ENCODE data around the gene CRIP3.
A peak's percentile ranks its signal among the peaks of the same experiment; 100 is the strongest.

CRIP3 gene

DNA sequence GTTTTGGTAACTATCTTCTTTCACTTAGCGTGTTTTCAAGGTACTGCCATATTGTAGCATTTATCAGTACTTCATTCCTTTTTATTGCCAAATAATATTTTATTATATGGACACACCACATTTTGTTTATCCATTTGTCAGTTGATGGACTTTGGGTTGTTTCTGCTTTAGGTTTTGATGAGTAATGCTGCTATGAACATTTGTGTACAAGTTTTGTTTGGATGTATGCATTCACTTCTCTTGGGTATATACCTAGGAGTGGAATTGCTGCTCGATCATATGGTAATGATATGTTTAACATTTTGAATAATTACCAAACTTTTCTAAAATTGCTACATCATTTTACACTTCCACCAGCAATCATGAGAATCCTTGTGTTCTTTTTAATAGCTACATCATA, 16.9 kb downstream of the CRIP3 start:
- no peak overlapping the region for H3K9ac ChIP-seq (ENCODE audit: low read depth in 1 of 2, low read length in 2 of 2)
- no peak overlapping the region for H3K4me3 ChIP-seq (ENCODE audit: low read depth in 1 of 2, low read length in 2 of 2)
- H3K27ac ChIP-seq (ENCODE audit: low read depth, low read length) = no peak overlapping the region
- no peaks in the 10 kb centered on the region for H3K27me3 ChIP-seq (ENCODE audit: control insufficient read depth in 1 of 2, insufficient read depth in 2 of 2, low read length in 2 of 2)
- H3K9me3 ChIP-seq (ENCODE audit: control insufficient read depth in 1 of 2, low read length in 2 of 2) = no peaks in the 10 kb centered on the region
- no peaks in the 10 kb centered on the region for H3K36me3 ChIP-seq (ENCODE audit: control insufficient read depth in 1 of 2, insufficient read depth in 2 of 2, low read length in 2 of 2)
- peaks cover 19 to 34% of the 10 kb centered on the region in 2 donors for H3K4me1 ChIP-seq (ENCODE audit: control insufficient read depth in 1 of 2, insufficient read depth in 2 of 2, low read length in 2 of 2)

DNA sequence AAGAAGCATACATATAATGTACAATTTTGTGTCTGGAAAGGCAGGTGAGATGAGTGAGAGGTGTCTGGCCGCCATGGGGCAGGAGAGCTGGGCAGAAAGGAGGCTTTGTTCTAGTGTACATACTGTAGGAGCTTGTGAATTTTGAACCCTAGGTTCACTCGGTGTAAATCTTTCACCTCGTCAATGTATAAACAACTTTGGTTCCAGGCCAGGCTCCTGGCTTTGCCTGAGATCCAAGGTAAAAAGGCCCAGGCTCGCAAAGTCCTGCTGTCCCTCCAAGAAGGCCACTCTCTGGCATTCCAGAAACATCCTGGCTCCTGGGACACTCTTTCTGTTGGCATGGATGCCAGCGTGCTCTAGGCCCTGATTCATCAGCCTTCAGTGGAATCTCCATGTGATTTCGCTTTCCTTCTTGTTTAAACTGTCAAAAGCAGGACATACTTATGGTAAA, 17.7 kb downstream of the CRIP3 start:
- peaks cover 21 to 34% of the 10 kb centered on the region in 2 donors for H3K4me1 ChIP-seq (ENCODE audit: control insufficient read depth in 1 of 2, insufficient read depth in 2 of 2, low read length in 2 of 2)
- no peaks in the 10 kb centered on the region for H3K27me3 ChIP-seq (ENCODE audit: control insufficient read depth in 1 of 2, insufficient read depth in 2 of 2, low read length in 2 of 2)
- no peaks in the 10 kb centered on the region for H3K36me3 ChIP-seq (ENCODE audit: control insufficient read depth in 1 of 2, insufficient read depth in 2 of 2, low read length in 2 of 2)
- no peak overlapping the region for H3K9ac ChIP-seq (ENCODE audit: low read depth in 1 of 2, low read length in 2 of 2)
- H3K4me3 ChIP-seq (ENCODE audit: low read depth in 1 of 2, low read length in 2 of 2) = no peak overlapping the region
- no peaks in the 10 kb centered on the region for H3K9me3 ChIP-seq (ENCODE audit: control insufficient read depth in 1 of 2, low read length in 2 of 2)
- no peak overlapping the region for H3K27ac ChIP-seq (ENCODE audit: low read depth, low read length)

DNA sequence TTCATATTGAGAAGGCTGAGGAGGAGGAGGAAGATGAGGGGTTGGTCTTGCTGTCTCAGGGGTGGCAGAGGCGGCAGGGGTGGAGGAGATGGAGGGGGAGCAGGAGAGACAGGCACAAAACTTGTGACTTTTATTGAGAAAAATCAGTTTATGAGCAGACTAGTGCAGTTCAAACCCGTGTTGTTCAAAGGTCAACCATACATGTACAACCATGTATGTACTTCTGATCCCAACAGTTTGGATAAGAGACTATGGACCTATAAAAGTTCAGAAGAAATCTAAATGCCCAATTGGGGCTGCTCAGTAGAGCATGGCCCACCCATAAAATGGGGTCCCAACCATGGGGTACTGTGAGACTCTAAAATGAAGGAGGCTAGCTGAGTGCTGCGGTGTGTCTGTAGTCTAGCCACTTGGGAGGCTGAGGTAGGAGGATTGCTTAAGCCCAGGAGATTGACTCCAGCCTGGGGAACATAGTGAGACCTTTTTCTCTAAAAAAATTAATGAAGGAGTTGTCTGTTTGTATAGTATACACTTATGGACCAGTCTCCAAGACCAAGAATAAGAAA, 18.2 kb downstream of the CRIP3 start:
- Histone ChIP-seq H3K27ac (ENCODE audit: low read depth, low read length) (no peak overlapping the region), H3K27me3 (ENCODE audit: control insufficient read depth in 1 of 2, insufficient read depth in 2 of 2, low read length in 2 of 2) (no peaks in the 10 kb centered on the region), H3K36me3 (ENCODE audit: control insufficient read depth in 1 of 2, insufficient read depth in 2 of 2, low read length in 2 of 2) (no peaks in the 10 kb centered on the region), H3K4me1 (ENCODE audit: control insufficient read depth in 1 of 2, insufficient read depth in 2 of 2, low read length in 2 of 2) (peaks cover 26 to 34% of the 10 kb centered on the region in 2 donors), H3K9ac (ENCODE audit: low read depth in 1 of 2, low read length in 2 of 2) (no peak overlapping the region), H3K4me3 (ENCODE audit: low read depth in 1 of 2, low read length in 2 of 2) (no peak overlapping the region), H3K9me3 (ENCODE audit: control insufficient read depth in 1 of 2, low read length in 2 of 2) (no peaks in the 10 kb centered on the region)

DNA sequence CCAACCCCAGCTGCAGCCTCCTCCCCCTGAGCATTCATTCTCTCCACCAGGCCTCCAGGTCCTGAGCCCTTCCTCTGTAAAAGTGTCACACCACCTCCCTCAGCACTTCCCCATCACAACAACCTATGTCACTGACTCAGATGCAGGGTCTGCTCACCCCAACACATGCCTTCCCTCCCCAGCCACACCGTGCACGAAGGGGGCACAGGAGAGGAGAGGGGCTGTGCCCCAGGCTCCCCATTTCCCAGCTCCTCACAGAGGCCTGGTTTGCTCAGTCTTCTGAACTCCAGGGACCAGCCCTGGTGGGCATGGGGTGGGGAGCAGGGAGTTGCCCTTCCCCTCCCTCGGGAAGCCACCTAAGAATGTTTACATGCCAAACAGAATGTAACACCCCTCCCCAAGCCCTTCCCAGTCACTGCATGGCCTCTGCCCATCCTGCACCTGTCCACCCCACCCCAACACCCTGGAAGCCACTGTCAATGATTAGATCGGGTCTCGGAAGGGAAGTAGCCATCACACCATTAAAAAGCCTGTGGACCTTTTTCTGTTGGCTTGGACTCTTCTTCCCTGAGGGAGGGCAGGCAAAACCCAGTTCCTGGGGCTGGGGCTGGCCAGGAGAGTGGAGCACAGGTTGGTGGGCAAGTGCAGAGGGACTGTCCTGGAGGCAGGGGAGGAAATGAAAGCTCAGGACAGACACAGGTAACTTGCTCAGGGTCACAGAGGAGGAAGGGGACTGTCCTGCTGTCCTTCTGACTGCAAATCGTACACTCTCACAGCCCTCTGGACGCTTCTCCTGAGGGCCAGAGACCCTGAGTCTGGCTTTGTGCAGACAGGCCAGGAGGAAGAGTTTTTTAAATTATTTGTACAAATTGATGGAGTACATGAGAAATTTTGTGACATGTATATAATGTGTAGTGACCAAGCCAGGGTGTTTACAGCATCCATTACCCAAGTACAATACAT, 20.6 kb downstream of the CRIP3 start:
- no peak overlapping the region for H3K27ac ChIP-seq (ENCODE audit: low read depth, low read length)
- peaks cover 29 to 34% of the 10 kb centered on the region in 2 donors for H3K4me1 ChIP-seq (ENCODE audit: control insufficient read depth in 1 of 2, insufficient read depth in 2 of 2, low read length in 2 of 2)
- H3K27me3 ChIP-seq (ENCODE audit: control insufficient read depth in 1 of 2, insufficient read depth in 2 of 2, low read length in 2 of 2) = no peaks in the 10 kb centered on the region
- H3K9me3 ChIP-seq (ENCODE audit: control insufficient read depth in 1 of 2, low read length in 2 of 2) = no peaks in the 10 kb centered on the region
- no peaks in the 10 kb centered on the region for H3K36me3 ChIP-seq (ENCODE audit: control insufficient read depth in 1 of 2, insufficient read depth in 2 of 2, low read length in 2 of 2)
- H3K9ac ChIP-seq (ENCODE audit: low read depth in 1 of 2, low read length in 2 of 2) = no peak overlapping the region
- H3K4me3 ChIP-seq (ENCODE audit: low read depth in 1 of 2, low read length in 2 of 2) = no peak overlapping the region

DNA sequence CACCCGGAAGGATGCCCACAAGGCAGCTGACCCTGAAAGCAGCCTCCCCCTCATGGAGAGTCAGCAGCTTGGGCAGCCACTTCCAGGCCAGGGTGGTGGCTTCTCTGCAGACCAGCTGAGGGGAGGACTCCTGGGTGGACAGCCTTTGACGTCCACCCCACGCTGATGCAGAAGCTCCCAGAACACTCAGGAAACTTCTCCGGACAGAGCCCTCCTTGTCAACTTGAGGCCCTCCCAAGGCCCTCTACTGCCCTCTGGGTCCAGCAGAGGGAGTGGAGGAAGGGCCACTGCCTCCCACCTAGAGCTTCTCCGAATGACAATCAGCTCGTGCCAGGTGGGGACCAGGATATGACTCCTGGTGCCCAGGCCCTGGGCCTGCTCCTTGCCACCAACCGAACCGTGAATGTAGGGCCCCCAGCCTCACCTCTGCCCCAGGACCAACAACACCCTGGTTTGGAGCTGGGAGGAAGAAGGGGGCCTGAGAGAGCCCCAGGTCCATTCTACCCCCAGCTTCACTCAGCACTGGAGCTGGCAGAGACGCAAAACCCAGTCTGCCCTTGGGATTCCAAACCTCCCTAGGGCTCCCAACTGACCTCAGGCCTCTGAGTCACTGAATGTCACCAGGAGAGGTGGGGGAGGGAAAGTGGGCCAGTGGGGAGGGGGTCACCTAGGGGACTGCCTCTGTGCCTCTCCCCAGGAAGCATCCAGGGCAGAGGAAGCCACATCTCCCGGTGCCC, 21.5 kb downstream of the CRIP3 start:
- no peak overlapping the region for H3K4me3 ChIP-seq (ENCODE audit: low read depth in 1 of 2, low read length in 2 of 2)
- H3K9me3 ChIP-seq (ENCODE audit: control insufficient read depth in 1 of 2, low read length in 2 of 2) = no peaks in the 10 kb centered on the region
- H3K4me1 ChIP-seq (ENCODE audit: control insufficient read depth in 1 of 2, insufficient read depth in 2 of 2, low read length in 2 of 2) = peaks cover 29 to 34% of the 10 kb centered on the region in 2 donors
- H3K27ac ChIP-seq (ENCODE audit: low read depth, low read length) = no peak overlapping the region
- no peaks in the 10 kb centered on the region for H3K36me3 ChIP-seq (ENCODE audit: control insufficient read depth in 1 of 2, insufficient read depth in 2 of 2, low read length in 2 of 2)
- H3K27me3 ChIP-seq (ENCODE audit: control insufficient read depth in 1 of 2, insufficient read depth in 2 of 2, low read length in 2 of 2) = no peaks in the 10 kb centered on the region
- H3K9ac ChIP-seq (ENCODE audit: low read depth in 1 of 2, low read length in 2 of 2) = no peak overlapping the region

DNA sequence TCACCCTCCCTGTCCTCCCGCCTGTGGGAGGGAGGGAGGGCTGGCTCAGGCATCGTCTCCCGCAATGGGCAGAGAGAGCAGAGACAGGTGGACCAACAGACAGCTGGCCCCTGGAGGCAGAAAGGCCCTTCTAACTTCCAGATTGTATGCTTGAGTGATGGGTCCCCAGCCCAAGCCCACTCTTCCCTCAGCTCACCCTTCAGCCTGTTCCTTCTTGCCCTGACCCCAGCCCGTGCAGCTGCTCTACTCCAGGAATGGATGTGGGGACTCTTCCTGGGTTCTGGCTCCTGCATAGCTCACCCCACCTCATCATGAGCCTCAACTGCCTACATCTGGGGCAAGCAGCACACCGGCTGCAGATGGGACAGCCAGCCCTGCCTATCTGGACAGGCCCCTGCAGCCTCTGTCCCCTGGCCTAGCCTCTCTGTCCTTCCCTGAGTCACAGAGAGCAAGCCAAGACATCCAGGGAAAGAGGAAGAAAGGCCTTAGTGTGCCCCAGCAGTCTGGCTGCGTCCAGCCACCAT, 22.1 kb downstream of the CRIP3 start:
- H3K9me3 ChIP-seq (ENCODE audit: control insufficient read depth in 1 of 2, low read length in 2 of 2) = no peaks in the 10 kb centered on the region
- H3K4me1 ChIP-seq (ENCODE audit: control insufficient read depth in 1 of 2, insufficient read depth in 2 of 2, low read length in 2 of 2) = peaks cover 27 to 30% of the 10 kb centered on the region in 2 donors
- no peak overlapping the region for H3K4me3 ChIP-seq (ENCODE audit: low read depth in 1 of 2, low read length in 2 of 2)
- H3K9ac ChIP-seq (ENCODE audit: low read depth in 1 of 2, low read length in 2 of 2) = no peak overlapping the region
- H3K36me3 ChIP-seq (ENCODE audit: control insufficient read depth in 1 of 2, insufficient read depth in 2 of 2, low read length in 2 of 2) = no peaks in the 10 kb centered on the region
- no peaks in the 10 kb centered on the region for H3K27me3 ChIP-seq (ENCODE audit: control insufficient read depth in 1 of 2, insufficient read depth in 2 of 2, low read length in 2 of 2)
- no peak overlapping the region for H3K27ac ChIP-seq (ENCODE audit: low read depth, low read length)

DNA sequence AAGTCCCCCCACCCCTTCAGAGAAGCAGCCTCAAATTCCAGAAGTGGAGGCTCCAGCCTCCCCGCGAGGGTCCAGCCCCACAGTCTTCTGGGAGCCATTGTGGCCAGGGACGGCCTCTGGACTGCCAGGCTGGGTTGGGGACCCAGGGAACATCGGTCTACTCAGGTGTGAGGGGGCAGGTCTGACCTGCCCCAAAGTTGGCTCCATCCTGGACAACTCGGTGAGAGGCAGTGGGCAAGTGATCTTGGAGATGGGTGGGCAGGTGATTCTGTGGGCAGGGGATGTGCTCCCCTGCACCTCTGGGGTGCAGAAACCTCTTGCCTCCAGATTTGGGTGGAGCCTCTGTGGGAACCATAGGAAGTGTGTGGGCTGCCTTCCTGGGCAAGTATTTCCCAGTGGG, 22.8 kb downstream of the CRIP3 start:
- Histone ChIP-seq H3K27me3 (ENCODE audit: control insufficient read depth in 1 of 2, insufficient read depth in 2 of 2, low read length in 2 of 2) (no peaks in the 10 kb centered on the region), H3K9ac (ENCODE audit: low read depth in 1 of 2, low read length in 2 of 2) (no peak overlapping the region), H3K27ac (ENCODE audit: low read depth, low read length) (no peak overlapping the region), H3K4me3 (ENCODE audit: low read depth in 1 of 2, low read length in 2 of 2) (peak overlapping the region in 1 of 2 donors; percentile 55), H3K4me1 (ENCODE audit: control insufficient read depth in 1 of 2, insufficient read depth in 2 of 2, low read length in 2 of 2) (peaks cover 21 to 23% of the 10 kb centered on the region in 2 donors), H3K9me3 (ENCODE audit: control insufficient read depth in 1 of 2, low read length in 2 of 2) (no peaks in the 10 kb centered on the region), H3K36me3 (ENCODE audit: control insufficient read depth in 1 of 2, insufficient read depth in 2 of 2, low read length in 2 of 2) (no peaks in the 10 kb centered on the region)

DNA sequence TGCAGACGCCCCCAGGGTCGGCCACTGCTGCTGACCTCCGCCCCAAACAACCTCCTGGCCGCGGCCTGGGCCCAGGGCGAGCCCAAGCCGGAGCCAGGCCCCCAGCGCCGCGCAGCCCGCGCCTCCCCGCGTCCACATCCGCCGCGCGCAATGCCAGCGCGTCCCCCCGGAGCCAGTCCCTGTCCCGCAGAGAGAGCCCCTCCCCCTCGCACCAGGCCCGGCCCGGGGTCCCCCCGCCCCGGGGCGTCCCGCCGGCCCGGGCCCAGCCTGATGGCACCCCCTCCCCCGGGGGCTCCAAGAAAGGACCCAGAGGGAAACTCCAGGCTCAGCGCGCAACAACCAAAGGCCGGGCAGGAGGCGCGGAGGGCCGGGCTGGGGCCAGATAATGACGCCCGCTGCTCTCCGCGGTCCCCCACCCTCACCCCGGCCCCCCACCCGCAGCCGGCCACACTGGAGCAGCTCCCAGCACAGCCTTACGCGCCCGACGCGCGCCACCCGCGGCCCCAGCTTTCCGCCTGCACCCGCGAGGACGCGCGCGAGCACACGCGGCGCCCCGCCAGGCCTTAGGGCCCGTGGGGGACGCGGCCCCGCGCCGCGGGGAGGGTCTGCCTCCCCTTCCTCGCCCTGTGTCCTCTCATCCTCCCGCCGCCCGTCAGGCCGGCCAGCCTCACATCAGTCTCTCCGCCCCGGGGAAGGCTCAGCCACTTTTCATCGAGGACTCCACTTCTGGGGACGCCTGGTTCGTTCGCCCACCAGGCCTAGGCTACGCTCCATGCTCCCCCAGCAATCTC, 23.4 kb downstream of the CRIP3 start:
- peaks cover 16 to 23% of the 10 kb centered on the region in 2 donors for H3K4me1 ChIP-seq (ENCODE audit: control insufficient read depth in 1 of 2, insufficient read depth in 2 of 2, low read length in 2 of 2)
- no peaks in the 10 kb centered on the region for H3K9me3 ChIP-seq (ENCODE audit: control insufficient read depth in 1 of 2, low read length in 2 of 2)
- H3K27ac ChIP-seq (ENCODE audit: low read depth, low read length) = no peak overlapping the region
- peak overlapping the region; percentile 39 to 43 for H3K9ac ChIP-seq (ENCODE audit: low read depth in 1 of 2, low read length in 2 of 2)
- peak overlapping the region in 1 of 2 donors; percentile 55 for H3K4me3 ChIP-seq (ENCODE audit: low read depth in 1 of 2, low read length in 2 of 2)
- H3K27me3 ChIP-seq (ENCODE audit: control insufficient read depth in 1 of 2, insufficient read depth in 2 of 2, low read length in 2 of 2) = no peaks in the 10 kb centered on the region
- no peaks in the 10 kb centered on the region for H3K36me3 ChIP-seq (ENCODE audit: control insufficient read depth in 1 of 2, insufficient read depth in 2 of 2, low read length in 2 of 2)

DNA sequence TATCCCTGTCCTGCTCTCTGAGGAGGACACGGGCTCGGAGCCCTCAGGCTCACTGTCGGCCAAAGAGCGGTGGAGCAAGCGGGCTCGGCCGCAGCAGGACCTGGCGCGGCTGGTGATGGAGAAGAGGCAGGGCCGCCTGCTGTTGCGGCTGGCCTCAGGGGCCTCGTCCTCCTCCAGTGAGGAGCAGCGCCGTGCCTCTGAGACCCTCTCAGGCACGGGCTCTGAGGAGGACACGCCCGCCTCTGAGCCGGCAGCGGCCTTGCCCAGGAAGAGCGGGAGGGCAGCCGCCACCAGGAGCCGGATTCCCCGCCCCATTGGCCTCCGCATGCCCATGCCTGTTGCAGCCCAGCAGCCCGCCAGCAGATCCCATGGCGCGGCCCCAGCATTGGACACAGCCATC, 24.7 kb downstream of the CRIP3 start:
- Histone ChIP-seq H3K27me3 (ENCODE audit: control insufficient read depth in 1 of 2, insufficient read depth in 2 of 2, low read length in 2 of 2) (no peaks in the 10 kb centered on the region), H3K4me1 (ENCODE audit: control insufficient read depth in 1 of 2, insufficient read depth in 2 of 2, low read length in 2 of 2) (peaks cover 20 to 32% of the 10 kb centered on the region in 2 donors), H3K9ac (ENCODE audit: low read depth in 1 of 2, low read length in 2 of 2) (peak overlapping the region in 1 of 2 donors; percentile 32), H3K36me3 (ENCODE audit: control insufficient read depth in 1 of 2, insufficient read depth in 2 of 2, low read length in 2 of 2) (no peaks in the 10 kb centered on the region), H3K9me3 (ENCODE audit: control insufficient read depth in 1 of 2, low read length in 2 of 2) (no peaks in the 10 kb centered on the region), H3K4me3 (ENCODE audit: low read depth in 1 of 2, low read length in 2 of 2) (peak overlapping the region in 1 of 2 donors; percentile 53), H3K27ac (ENCODE audit: low read depth, low read length) (no peak overlapping the region)

Data from duodenal mucosa (tissue), 2 donors.